ENCODE data around the gene HIGD1A.

- TF ChIP-seq CTCF (IDR thresholded peaks at IDR 0.05; ENCODE audit: low read length): no peak
- no peak for TF ChIP-seq EZH2 (IDR thresholded peaks at IDR 0.05; ENCODE audit: borderline replicate concordance, low read length)
Measured at GRCh38 chr3:42853739-42854302, 49.5 kb upstream of the HIGD1A start.

Measured in OCI-LY1 (cell line).